Neural progenitor cell (in vitro differentiated cells): ENCODE measurements around the gene ANO3. TPM values are rescaled to one million over a fixed set of nuclear protein-coding genes. Genes with fewer than 3 reads are reported as not detected.
A peak's percentile ranks its signal among the peaks of the same experiment; 100 is the strongest.

Source experiments
- DNase-seq: peaks from one replicate; pipeline ENCODE4 v3.0.0-alpha.2; 2016; ENCODE audit warnings: low spot score
- H2AFZ ChIP-seq: fragments of 200-600 bp; sonication (generic); replicated peaks from 2 replicates; pipeline ENCODE4 v1.6.1; 2016; ENCODE audit warnings: antibody characterized with exemption
- H3F3A ChIP-seq: fragments of 200-600 bp; sonication (generic); 2 replicates; pipeline ENCODE4 v1.6.1; 2016; ENCODE audit warnings: antibody characterized with exemption, low read depth
- H3K27ac ChIP-seq: fragments of 200-600 bp; sonication (generic); 2 replicates; pipeline ENCODE4 v1.5.1; 2016; ENCODE audit warnings: mild to moderate bottlenecking
- H3K27me3 ChIP-seq: fragments of 200-600 bp; sonication (generic); 2 replicates; pipeline ENCODE4 v1.6.1; 2016; ENCODE audit warnings: mild to moderate bottlenecking, moderate library complexity
- H3K36me3 ChIP-seq: fragments of 200-600 bp; sonication (generic); 2 replicates; pipeline ENCODE4 v1.5.1; 2016
- H3K4me1 ChIP-seq: fragments of 200-600 bp; sonication (generic); 2 replicates; pipeline ENCODE4 v1.6.1; 2016; ENCODE audit warnings: mixed run types
- H3K4me2 ChIP-seq: fragments of 200-600 bp; sonication (generic); 2 replicates; pipeline ENCODE4 v1.6.1; 2016
- H3K4me3 ChIP-seq: fragments of 200-600 bp; sonication (generic); 2 replicates; pipeline ENCODE4 v1.5.1; 2016
- H3K79me2 ChIP-seq: fragments of 200-600 bp; sonication (generic); 2 replicates; pipeline ENCODE4 v1.6.1; 2016; ENCODE audit warnings: low read depth
- H3K9ac ChIP-seq: fragments of 200-600 bp; sonication (generic); 2 replicates; pipeline ENCODE4 v1.6.1; 2016
- H3K9me3 ChIP-seq: fragments of 200-600 bp; sonication (generic); 2 replicates; pipeline ENCODE4 v1.5.1; 2016; ENCODE audit warnings: low read depth
- H4K20me1 ChIP-seq: fragments of 200-600 bp; sonication (generic); 2 replicates; pipeline ENCODE4 v1.6.1; 2016; ENCODE audit warnings: low read depth
- H3K27ac Mint-ChIP-seq: 3 replicates; pipeline ENCODE4 v1.8.0; 2021; ENCODE audit warnings: mixed read lengths
- H3K27me3 Mint-ChIP-seq: 2 replicates; pipeline ENCODE4 v1.8.0; 2022; ENCODE audit warnings: low read depth, mild to moderate bottlenecking, inconsistent platforms, moderate library complexity, mixed read lengths; ENCODE audit not compliant: insufficient read depth
- H3K36me3 Mint-ChIP-seq: 3 replicates; pipeline ENCODE4 v1.8.0; 2021; ENCODE audit warnings: mixed read lengths
- H3K4me1 Mint-ChIP-seq: 3 replicates; pipeline ENCODE4 v1.8.0; 2021; ENCODE audit warnings: mixed read lengths
- H3K4me3 Mint-ChIP-seq: 3 replicates; pipeline ENCODE4 v1.8.0; 2021; ENCODE audit warnings: mild to moderate bottlenecking, moderate library complexity, mixed read lengths
- H3K9me3 Mint-ChIP-seq: 3 replicates; pipeline ENCODE4 v1.8.0; 2020; ENCODE audit warnings: mixed read lengths
- EZH2 ChIP-seq: fragments of 200-600 bp; sonication (generic); IDR thresholded peaks from 2 replicates; pipeline ENCODE4 v1.6.1; 2017; ENCODE audit warnings: antibody characterized with exemption, mild to moderate bottlenecking, moderate library complexity
- EZH2phosphoT487 ChIP-seq: fragments of 200-600 bp; sonication (generic); IDR thresholded peaks from 2 replicates; pipeline ENCODE4 v1.6.1; 2017; ENCODE audit warnings: antibody characterized with exemption
- total RNA-seq: library from RNA; depleted of rRNA; stranded (reverse); fragments of >200 nt; gene quantifications from 2 replicates; pipeline ENCODE4 v1.2.3, GENCODE V29; 2015; ENCODE audit warnings: low replicate concordance
- TF ChIP-seq, protein P1 (sequence below): fragments of 200-600 bp; sonication (generic); IDR thresholded peaks from 2 replicates; pipeline ENCODE4 v1.5.1; 2017; ENCODE audit warnings: antibody characterized with exemption, mild to moderate bottlenecking

Gene ANO3
- total RNA-seq, 1 donor from 2014 or later = 2.5 TPM

DNA sequence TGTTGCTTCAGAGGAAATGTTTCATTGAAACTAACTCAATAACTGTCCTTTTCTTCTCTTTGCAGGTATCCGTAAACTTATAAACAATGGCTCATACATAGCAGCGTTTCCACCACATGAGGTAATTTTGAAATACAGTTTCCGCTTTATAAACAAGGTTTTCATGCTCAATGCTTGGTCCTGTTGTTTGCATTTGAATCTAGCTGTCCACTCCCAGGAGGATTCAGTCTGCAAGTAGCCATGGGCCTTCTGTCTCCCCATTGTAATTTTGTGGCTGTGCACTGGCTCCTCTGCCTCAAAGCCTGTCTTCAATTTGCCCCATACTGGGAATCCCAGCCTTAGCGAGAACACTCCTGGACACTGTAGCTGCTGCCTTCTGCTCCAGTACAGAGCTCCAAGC is 205.4 kb downstream of the ANO3 start:
- Histone ChIP-seq H3K79me2 (no peaks in the 10 kb centered on the region), H3K36me3 (no peaks in the 10 kb centered on the region), H3F3A (peaks cover 4% of the 10 kb centered on the region), H3K4me2 (no peak overlapping the region), H4K20me1 (no peaks in the 10 kb centered on the region), H3K4me3 (no peak overlapping the region), H2AFZ (peak overlapping the region; percentile 12), H3K27ac (no peak overlapping the region), H3K9ac (no peak overlapping the region), H3K4me1 (peaks cover 11% of the 10 kb centered on the region), H3K9me3 (no peaks in the 10 kb centered on the region), H3K27me3 (no peaks in the 10 kb centered on the region)
- DNase-seq = peak; percentile 42
- H3K4me3 Mint-ChIP-seq = no peak overlapping the region
- TF ChIP-seq EZH2phosphoT487 (no peak), EZH2 (no peak)
- TF ChIP-seq, protein P1, sequence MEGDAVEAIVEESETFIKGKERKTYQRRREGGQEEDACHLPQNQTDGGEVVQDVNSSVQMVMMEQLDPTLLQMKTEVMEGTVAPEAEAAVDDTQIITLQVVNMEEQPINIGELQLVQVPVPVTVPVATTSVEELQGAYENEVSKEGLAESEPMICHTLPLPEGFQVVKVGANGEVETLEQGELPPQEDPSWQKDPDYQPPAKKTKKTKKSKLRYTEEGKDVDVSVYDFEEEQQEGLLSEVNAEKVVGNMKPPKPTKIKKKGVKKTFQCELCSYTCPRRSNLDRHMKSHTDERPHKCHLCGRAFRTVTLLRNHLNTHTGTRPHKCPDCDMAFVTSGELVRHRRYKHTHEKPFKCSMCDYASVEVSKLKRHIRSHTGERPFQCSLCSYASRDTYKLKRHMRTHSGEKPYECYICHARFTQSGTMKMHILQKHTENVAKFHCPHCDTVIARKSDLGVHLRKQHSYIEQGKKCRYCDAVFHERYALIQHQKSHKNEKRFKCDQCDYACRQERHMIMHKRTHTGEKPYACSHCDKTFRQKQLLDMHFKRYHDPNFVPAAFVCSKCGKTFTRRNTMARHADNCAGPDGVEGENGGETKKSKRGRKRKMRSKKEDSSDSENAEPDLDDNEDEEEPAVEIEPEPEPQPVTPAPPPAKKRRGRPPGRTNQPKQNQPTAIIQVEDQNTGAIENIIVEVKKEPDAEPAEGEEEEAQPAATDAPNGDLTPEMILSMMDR = no peak
- peaks cover 3% of the 10 kb centered on the region for H3K36me3 Mint-ChIP-seq
- H3K27me3 Mint-ChIP-seq = no peaks in the 10 kb centered on the region
- H3K9me3 Mint-ChIP-seq = peaks cover 3% of the 10 kb centered on the region
- peak overlapping the region; percentile 69 for H3K27ac Mint-ChIP-seq
- H3K4me1 Mint-ChIP-seq = peaks cover 6% of the 10 kb centered on the region

DNA sequence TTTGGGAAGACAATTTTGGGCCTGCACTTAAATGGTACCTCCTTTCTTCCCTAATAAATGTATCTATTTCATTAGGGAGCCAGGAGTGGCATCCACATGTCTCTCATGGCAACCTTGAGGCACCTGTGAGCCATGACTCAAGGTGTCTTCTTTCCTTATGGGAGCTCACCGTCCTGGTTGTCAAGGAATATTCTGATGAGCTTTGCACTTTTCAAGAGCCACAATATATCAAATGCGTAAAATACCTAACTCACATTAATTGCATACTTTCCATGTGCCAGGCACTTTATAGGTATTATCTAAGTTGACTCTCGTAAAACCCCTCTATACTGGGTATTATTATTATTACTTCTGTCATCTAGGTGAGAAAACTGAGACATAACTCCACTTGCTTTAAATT is 207.6 kb downstream of the ANO3 start:
- Mint-ChIP-seq H3K4me3 (no peak overlapping the region), H3K4me1 (peaks cover 6% of the 10 kb centered on the region), H3K27ac (no peak overlapping the region), H3K36me3 (peaks cover 3% of the 10 kb centered on the region), H3K27me3 (no peaks in the 10 kb centered on the region), H3K9me3 (peaks cover 3% of the 10 kb centered on the region)
- no peaks in the 10 kb centered on the region for H3K27me3 ChIP-seq
- H4K20me1 ChIP-seq = no peaks in the 10 kb centered on the region
- no peaks in the 10 kb centered on the region for H3K36me3 ChIP-seq
- no peaks in the 10 kb centered on the region for H3K9me3 ChIP-seq
- no peak overlapping the region for H3K9ac ChIP-seq
- no peak overlapping the region for H3K4me3 ChIP-seq
- H2AFZ ChIP-seq = no peak overlapping the region
- no peak overlapping the region for H3K4me2 ChIP-seq
- H3K27ac ChIP-seq = no peak overlapping the region
- no peaks in the 10 kb centered on the region for H3K79me2 ChIP-seq
- DNase-seq = no peak
- peaks cover 11% of the 10 kb centered on the region for H3K4me1 ChIP-seq
- H3F3A ChIP-seq = peaks cover 4% of the 10 kb centered on the region
- TF ChIP-seq EZH2phosphoT487 = no peak
- no peak for TF ChIP-seq EZH2
- TF ChIP-seq, protein P1 = no peak

DNA sequence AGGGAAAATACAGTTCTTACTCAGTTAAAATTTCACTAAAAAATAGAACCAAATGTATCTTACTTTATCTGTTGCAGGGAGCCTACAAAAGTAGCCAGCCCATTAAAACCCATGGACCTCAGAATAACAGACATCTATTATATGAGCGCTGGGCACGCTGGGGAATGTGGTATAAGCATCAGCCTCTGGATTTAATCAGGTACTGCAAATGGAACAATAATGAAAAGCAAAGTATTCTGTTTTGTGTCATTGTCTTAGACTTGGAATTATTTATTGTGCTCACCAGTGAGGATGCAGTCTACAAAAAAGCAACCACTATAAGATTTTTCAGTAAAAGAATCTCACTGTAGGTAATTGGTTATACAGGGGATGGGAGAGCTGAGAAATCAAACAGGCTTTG is 209.9 kb downstream of the ANO3 start:
- no peak for DNase-seq
- Histone ChIP-seq H3K9me3 (no peaks in the 10 kb centered on the region), H3K4me1 (peaks cover 10% of the 10 kb centered on the region), H3K79me2 (no peaks in the 10 kb centered on the region), H2AFZ (no peak overlapping the region), H3F3A (peaks cover 4% of the 10 kb centered on the region), H3K27ac (no peak overlapping the region), H3K9ac (no peak overlapping the region), H3K27me3 (no peaks in the 10 kb centered on the region), H3K36me3 (no peaks in the 10 kb centered on the region), H3K4me3 (no peak overlapping the region), H4K20me1 (no peaks in the 10 kb centered on the region), H3K4me2 (no peak overlapping the region)
- peaks cover 3% of the 10 kb centered on the region for H3K36me3 Mint-ChIP-seq
- H3K9me3 Mint-ChIP-seq = peaks cover 3% of the 10 kb centered on the region
- H3K27me3 Mint-ChIP-seq = no peaks in the 10 kb centered on the region
- peaks cover 6% of the 10 kb centered on the region for H3K4me1 Mint-ChIP-seq
- H3K4me3 Mint-ChIP-seq = no peak overlapping the region
- TF ChIP-seq EZH2 (no peak), EZH2phosphoT487 (no peak)
- TF ChIP-seq, protein P1 = no peak
- no peak overlapping the region for H3K27ac Mint-ChIP-seq
